GM21576 (cell line): ENCODE measurements around the gene RAE1.

ENCODE experiments used
- ATAC-seq: cut with Tn5 transposase; IDR thresholded peaks from one replicate; pipeline ENCODE4 v1.9.1; 2021; ENCODE audit warnings: mild to moderate bottlenecking, moderate library complexity; ENCODE audit not compliant: unreplicated experiment

Gene RAE1, protein sequence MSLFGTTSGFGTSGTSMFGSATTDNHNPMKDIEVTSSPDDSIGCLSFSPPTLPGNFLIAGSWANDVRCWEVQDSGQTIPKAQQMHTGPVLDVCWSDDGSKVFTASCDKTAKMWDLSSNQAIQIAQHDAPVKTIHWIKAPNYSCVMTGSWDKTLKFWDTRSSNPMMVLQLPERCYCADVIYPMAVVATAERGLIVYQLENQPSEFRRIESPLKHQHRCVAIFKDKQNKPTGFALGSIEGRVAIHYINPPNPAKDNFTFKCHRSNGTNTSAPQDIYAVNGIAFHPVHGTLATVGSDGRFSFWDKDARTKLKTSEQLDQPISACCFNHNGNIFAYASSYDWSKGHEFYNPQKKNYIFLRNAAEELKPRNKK

GRCh38 chr20:57351042-57351783, at the start of gene RAE1:
TSS of gene RAE1 (plus strand) at chr20:57351255. CDS start at chr20:57354039, 2,784 bp downstream.
- ATAC-seq, result peak; percentile 66

- ATAC-seq, result no peak
Measured at GRCh38 chr20:57306747-57307146, 44.3 kb upstream of the RAE1 start.

- no peak for ATAC-seq
Measured at GRCh38 chr20:57308451-57309271, 42.4 kb upstream of the RAE1 start.

DNA sequence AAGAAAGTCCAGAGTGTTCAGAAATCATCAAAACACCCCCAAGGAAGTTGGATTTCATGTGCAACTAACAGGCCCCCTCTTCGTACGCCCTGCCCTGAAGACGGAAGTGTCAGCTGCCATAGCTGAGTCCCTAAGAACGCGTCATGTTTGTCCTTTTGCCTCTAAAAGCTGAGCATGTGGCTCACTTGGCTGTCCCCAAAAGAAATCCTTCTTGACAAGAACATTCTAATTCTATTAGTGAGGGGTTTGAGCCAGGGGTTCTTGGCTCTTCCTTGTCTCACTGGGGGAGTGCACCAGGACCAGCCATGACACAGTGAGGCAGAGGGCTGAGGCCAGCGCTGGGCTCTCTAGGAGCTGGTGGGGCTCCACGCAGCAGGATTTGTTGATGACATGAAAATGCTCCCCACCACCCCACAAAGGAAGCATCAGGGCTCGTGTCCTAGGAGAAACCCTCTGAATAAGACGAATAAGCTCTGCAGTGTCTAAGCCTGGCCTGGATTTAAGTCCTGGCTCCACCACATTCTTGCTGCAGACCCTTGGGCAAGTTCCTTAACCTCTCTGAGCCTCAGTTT, 41.4 kb upstream of the RAE1 start:
- no peak for ATAC-seq

DNA sequence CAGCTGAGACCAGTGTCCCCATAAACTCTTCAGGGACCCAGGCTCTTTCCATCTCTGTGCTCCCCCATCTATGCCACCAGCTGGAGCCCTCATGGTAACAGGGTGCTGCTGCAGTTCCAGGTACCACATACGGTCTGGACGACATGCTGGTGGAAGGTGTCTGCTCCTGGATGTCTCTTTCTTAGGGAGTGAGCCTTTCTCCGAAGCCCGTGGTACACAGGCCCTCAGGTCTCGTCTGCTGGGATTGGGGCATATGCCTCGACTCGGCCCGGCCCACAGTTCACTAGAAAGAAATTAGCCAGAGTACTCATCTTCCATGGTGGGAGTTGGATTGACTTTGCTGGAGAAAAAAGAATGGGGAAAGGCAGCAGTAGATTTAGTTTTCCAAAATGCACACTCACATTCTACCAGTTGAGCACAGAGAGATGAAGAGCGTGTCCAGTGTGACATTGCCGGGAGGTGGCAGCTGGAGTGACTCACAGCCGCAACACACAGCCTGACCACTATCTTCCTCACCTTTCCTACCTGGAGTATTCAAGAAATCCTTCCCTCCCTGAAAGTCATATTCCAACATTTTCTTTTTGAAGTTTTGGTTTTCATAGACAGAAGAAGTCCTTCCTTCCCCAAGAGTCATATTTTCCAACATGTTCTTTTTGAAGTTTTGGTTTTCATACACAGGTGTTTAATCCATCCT, 40.1 kb upstream of the RAE1 start:
- no peak for ATAC-seq

GRCh38 chr20:57312138-57312537, 38.9 kb upstream of the RAE1 start:
- ATAC-seq, result no peak

DNA sequence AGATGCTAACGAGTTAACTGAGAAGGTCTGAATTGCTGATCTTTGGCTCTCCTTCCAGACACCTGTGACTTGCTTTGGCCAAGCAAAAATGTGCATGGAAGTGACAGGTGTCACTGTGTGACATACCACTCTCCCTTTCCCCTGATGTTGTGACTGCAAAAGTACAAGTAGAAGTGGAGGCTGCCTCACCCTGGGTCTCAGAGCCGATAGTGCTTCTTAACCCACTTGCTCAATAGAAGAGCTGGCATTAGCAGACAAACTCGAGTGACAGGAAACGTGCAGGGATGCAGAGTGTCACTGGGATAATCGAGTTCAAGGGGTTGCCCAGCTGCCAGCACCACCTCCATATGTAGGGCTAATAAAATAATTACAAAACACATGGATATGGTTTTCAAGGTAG, 37.8 kb upstream of the RAE1 start:
- ATAC-seq, result no peak

- ATAC-seq, result no peak
Measured at GRCh38 chr20:57313951-57314350, 37.1 kb upstream of the RAE1 start.

DNA sequence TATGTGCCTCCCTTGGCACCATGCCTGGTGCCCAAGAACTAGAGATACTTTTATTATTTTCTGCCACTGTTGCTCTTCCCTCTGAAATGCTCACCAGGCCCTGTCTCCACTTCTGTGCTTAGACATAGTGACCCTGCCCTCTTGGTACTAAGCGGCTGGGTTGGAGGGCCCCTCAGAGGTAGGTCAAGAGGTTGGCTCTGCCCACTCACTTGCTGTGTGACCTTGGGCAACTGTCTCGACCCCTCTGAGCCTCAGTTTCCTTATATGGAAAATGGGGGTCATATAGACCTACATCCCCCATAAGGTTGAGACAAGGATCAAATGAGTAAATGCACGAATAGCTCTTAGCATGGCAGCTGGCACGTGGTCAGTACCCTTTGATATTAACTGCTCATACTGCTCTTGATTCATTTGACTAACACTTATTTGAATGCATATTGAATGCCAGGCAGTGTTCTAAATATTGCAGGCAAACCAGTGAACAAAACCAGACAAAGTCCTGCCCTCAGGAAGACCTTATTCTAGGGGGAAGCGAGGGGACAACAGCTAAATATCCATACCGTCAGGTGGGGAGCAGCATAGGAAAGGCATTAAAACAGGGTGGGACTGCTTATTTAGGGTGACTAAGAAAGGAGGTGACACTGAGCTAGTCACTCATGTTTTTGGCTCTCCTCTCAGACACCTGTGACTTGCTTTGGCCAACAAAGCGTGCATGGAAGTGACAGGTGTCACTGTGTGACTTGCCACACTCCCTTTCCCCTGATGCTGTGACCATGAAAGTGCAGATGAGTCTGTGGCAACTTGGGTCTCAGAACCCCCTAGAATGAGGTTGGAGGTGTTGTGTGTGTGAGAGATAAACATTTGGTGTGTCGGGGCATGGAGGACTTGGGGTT, 35.7 kb upstream of the RAE1 start:
- ATAC-seq, result no peak

DNA sequence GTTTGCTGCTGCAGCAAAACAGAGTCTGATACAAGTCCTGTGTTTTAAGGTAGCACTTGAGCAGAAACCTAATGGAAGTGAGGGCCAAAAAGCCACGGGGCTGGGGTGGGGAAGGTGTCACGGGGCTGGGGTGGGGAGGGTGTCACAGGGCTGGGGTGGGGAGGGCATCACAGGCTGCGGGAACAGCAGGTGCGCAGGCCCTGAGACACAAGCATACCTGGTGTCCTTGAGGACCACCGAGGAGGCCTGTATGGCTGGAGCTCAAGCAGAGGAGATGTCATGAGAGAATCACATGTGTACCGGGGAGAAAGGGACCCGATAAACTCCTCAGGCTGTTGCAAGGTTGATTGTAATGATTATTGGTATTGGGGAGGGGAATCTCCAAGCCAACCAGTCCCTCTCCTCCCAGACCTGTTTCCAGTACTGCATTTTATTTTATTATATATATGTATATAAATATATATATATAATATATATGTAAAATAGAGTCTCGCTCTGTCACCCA, 35.0 kb upstream of the RAE1 start:
- ATAC-seq, result no peak

DNA sequence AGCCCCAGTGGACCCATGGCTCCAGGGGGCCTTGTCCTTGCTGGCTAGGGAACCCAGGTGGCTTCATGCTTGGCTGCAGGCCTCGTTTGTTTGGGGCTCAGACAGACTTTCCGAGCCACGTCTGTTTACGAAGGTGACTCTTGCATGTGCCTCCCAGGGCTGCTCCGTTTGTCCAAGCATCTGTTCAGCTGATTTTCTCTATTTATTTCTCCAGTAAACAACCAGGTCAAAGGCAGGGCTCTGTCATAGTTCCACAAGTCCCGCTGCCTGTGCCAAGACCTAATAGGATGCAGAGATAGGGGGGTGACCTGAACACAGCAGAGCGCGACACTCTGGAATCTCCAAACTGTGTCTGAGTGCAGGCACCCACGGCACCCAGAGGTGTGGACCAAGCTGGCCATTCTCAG, 34.3 kb upstream of the RAE1 start:
- no peak for ATAC-seq

DNA sequence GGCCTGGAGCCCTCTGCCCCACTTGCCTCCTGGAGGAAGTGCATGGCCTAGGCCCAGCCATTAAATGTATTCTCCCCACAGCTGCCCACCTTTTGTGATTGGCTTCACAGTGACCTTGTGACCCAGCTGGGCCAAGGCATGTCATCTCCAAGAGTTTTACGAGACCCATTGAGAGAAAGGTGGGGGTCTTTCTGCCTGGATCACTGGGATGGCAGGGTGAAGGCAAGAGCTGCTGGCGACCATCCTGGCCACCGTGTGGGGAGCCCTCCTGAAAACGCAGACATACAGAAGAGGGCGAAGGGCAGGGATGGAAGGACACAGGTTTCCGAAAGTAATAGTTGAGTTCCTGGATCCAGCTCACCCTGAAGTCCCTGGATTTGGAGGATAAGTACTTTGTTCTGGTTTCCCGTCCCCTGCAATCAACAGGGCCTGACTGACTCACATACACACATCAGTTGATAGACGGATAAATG, 33.7 kb upstream of the RAE1 start:
- no peak for ATAC-seq

GRCh38 chr20:57317789-57318371, 33.2 kb upstream of the RAE1 start:
- no peak for ATAC-seq

- ATAC-seq, result no peak
Measured at GRCh38 chr20:57319584-57319983, 31.5 kb upstream of the RAE1 start.

DNA sequence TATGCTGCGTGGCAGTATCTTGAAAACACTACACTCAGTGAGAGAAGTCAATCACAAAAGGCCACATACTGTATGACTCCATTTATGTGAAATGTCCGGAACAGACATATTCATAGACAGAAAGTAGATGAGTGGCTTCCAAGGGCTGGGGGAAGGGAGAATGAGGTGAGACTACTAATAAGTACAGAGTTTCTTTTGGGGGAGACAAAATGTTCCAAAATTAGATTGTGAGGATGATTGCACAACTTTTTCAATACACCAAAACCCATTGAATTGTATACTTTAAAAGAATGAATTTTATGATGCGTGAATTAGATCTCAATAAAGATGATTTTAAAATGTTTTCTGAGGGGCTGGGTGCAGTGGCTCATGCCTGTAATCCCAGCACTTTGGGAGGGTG, 30.7 kb upstream of the RAE1 start:
- ATAC-seq, result no peak

- no peak for ATAC-seq
Measured at GRCh38 chr20:57321142-57321541, 29.9 kb upstream of the RAE1 start.

GRCh38 chr20:57322476-57322875, 28.6 kb upstream of the RAE1 start:
- ATAC-seq, result no peak

DNA sequence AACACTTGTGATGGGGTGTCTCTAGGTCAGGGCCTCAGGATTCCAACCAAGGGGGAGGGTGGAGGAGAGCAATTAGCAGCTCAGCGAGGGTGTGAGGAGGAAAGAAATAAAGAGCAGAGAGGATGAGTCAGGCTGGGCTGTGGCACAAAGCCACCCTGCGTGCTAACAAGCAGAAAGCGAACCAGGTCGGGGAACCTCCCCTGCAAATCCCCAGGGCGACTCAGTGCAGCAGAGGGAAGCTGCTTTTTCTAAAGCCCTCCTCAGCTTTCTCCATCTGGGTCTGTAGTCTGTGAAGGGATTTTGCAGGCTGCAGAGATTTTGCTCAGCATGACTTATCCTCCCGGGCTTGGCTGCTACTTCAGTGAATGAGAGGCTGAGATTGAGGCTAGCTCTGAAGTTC, 28.0 kb upstream of the RAE1 start:
- no peak for ATAC-seq
